ENCODE measurements around the gene ZFP64.

DNA sequence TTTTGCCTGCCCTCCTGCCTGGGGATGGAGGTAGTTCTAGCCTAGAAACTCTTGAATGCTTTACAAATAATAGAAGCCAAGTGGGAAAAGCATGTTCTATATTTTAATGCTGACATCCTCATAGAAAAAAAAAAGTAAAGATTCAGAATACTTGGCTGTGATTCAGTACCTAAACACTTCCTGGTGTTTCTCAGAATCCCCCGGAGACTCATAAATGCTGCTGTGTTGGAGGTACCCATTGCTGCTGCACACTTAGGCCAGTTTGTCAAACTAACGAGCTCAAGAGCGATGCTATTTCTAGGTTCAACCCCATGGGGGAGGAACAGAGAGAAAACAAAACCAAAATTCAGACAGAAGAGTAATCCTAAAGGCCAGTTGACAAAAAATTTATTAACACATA lies 38.8 kb upstream of the ZFP64 start:
- no peak for TF ChIP-seq POLR2AphosphoS5 (IDR thresholded peaks at IDR 0.05)
- TF ChIP-seq, protein P1, sequence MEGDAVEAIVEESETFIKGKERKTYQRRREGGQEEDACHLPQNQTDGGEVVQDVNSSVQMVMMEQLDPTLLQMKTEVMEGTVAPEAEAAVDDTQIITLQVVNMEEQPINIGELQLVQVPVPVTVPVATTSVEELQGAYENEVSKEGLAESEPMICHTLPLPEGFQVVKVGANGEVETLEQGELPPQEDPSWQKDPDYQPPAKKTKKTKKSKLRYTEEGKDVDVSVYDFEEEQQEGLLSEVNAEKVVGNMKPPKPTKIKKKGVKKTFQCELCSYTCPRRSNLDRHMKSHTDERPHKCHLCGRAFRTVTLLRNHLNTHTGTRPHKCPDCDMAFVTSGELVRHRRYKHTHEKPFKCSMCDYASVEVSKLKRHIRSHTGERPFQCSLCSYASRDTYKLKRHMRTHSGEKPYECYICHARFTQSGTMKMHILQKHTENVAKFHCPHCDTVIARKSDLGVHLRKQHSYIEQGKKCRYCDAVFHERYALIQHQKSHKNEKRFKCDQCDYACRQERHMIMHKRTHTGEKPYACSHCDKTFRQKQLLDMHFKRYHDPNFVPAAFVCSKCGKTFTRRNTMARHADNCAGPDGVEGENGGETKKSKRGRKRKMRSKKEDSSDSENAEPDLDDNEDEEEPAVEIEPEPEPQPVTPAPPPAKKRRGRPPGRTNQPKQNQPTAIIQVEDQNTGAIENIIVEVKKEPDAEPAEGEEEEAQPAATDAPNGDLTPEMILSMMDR (IDR thresholded peaks at IDR 0.05) = no peak
- no peak for TF ChIP-seq EP300 (IDR thresholded peaks at IDR 0.05)
- no peak for TF ChIP-seq POLR2A (IDR thresholded peaks at IDR 0.05)

Data from upper lobe of left lung (tissue), 4 donors.